HUDEP-2 (cell line): ENCODE measurements around the gene PDAP1.
A peak's percentile ranks its signal among the peaks of the same experiment; 100 is the strongest.
"Not testable (repeated sequence)": the region's sequence is repeated elsewhere in the genome, so short reads cannot be mapped to it uniquely, and the experiment has no call there.

ENCODE experiments used
- DNase-seq, 76 experiments: peaks; one replicate each; lab custom pipeline; 2025; ENCODE audit not compliant: unreplicated experiment in 76 of 76; lab: John Stamatoyannopoulos, UW

PDAP1 gene

GRCh38 chr7:99408379-99409191, at the start of gene PDAP1, which contains the start of gene BUD31:
PDAP1 (minus strand) TSS chr7:99408597; CDS start chr7:99408548, 49 bp downstream.
BUD31 (plus strand) TSS chr7:99408969; CDS start chr7:99411093, 2,124 bp downstream.
- peak in 75 of 76 experiments; percentile 54 to 97 (median 89) for DNase-seq

GRCh38 chr7:99457650-99458493, 49.5 kb upstream of the PDAP1 start:
- DNase-seq: no peak

- DNase-seq: no peak
These were observed 48.8 kb upstream of the PDAP1 start for GRCh38 chr7:99457050-99457649.

- DNase-seq: no peak
These were observed 47.9 kb upstream of the PDAP1 start for GRCh38 chr7:99456288-99456687.

- DNase-seq: no peak
These were observed 47.5 kb upstream of the PDAP1 start for GRCh38 chr7:99455874-99456273.

- no peak for DNase-seq
These were observed 44.7 kb upstream of the PDAP1 start for GRCh38 chr7:99453105-99453504.

GRCh38 chr7:99452541-99452940, 44.1 kb upstream of the PDAP1 start:
- DNase-seq: no peak

GRCh38 chr7:99451936-99452335, 43.5 kb upstream of the PDAP1 start:
- DNase-seq: no peak

- DNase-seq: no peak
These were observed 40.9 kb upstream of the PDAP1 start for GRCh38 chr7:99449326-99449725.

- no peak for DNase-seq
These were observed 40.5 kb upstream of the PDAP1 start for GRCh38 chr7:99448855-99449254.

- DNase-seq: peak in 17 of 76 experiments; percentile 0 to 43 (median 15)
These were observed 39.5 kb upstream of the PDAP1 start for GRCh38 chr7:99447943-99448342.

- no peak for DNase-seq
These were observed 37.7 kb upstream of the PDAP1 start for GRCh38 chr7:99446096-99446495.

GRCh38 chr7:99440195-99440594, 31.8 kb upstream of the PDAP1 start:
- DNase-seq: no peak

- DNase-seq: peak in 74 of 76 experiments; percentile 37 to 94 (median 88)
These were observed 30.4 kb upstream of the PDAP1 start, which contains the start of the genes CPSF4 and PTCD1 for GRCh38 chr7:99438573-99439480. CPSF4 (plus strand) TSS chr7:99438943; CDS start chr7:99439083, 140 bp downstream. PTCD1 (minus strand) TSS chr7:99438798; CDS start chr7:99435242, 3,556 bp downstream.

- no peak for DNase-seq
These were observed 29.7 kb upstream of the PDAP1 start for GRCh38 chr7:99437946-99438572.

- no peak for DNase-seq
These were observed 24.8 kb upstream of the PDAP1 start for GRCh38 chr7:99433158-99433557.

GRCh38 chr7:99431756-99432540, 23.6 kb upstream of the PDAP1 start:
- DNase-seq: not testable (repeated sequence)

GRCh38 chr7:99429756-99430155, 21.4 kb upstream of the PDAP1 start:
- no peak for DNase-seq
